Neutrophil (primary cell): Measurements from ENCODE around the gene DPM2.

Source experiments
- H3K27ac ChIP-seq: fragments of 200-600 bp; sonication (generic); 2 replicates; pipeline ENCODE4 v1.5.1; 2016; ENCODE audit warnings: mild to moderate bottlenecking, moderate library complexity
- H3K27me3 ChIP-seq: fragments of 200-600 bp; sonication (generic); 2 replicates; pipeline ENCODE4 v1.6.0; 2016; ENCODE audit warnings: mild to moderate bottlenecking
- H3K36me3 ChIP-seq: fragments of 200-600 bp; sonication (generic); 2 replicates; pipeline ENCODE4 v1.5.1; 2017
- H3K4me1 ChIP-seq, 2 experiments: fragments of 200-600 bp in 1 of 2; sonication (generic) in 1 of 2; 1 replicate in 1 of 2; 2 replicates in 1 of 2; pipeline versions ENCODE4 v1.5.1 to v1.6.1; 2013 to 2016; ENCODE audit warnings: low read depth in 1 of 2, low read length in 1 of 2, mild to moderate bottlenecking in 1 of 2, moderate library complexity in 1 of 2; ENCODE audit not compliant: control insufficient read depth in 1 of 2, insufficient read depth in 1 of 2
- H3K4me3 ChIP-seq, 2 experiments: fragments of 200-600 bp in 1 of 2; sonication (generic) in 1 of 2; 1 replicate in 1 of 2; 2 replicates in 1 of 2; pipeline ENCODE4 v1.5.1; 2013 to 2016; ENCODE audit warnings: low read depth in 1 of 2, low read length in 1 of 2, mild to moderate bottlenecking in 1 of 2, moderate library complexity in 1 of 2
- H3K9me3 ChIP-seq: fragments of 200-600 bp; sonication (generic); 2 replicates; pipeline ENCODE4 v1.5.1; 2016
- CTCF ChIP-seq: fragments of 200-600 bp; sonication (generic); IDR thresholded peaks from 2 replicates; pipeline ENCODE4 v1.5.1; 2016; ENCODE audit warnings: antibody characterized with exemption

Gene DPM2

GRCh38 chr9:127892831-127893230 is 44.8 kb downstream of the DPM2 start:
- Histone ChIP-seq H3K4me1 (peaks cover 3% of the 10 kb centered on the region in 2 experiments), H3K27me3 (peaks cover 2% of the 10 kb centered on the region), H3K4me3 (no peak overlapping the region), H3K9me3 (no peaks in the 10 kb centered on the region), H3K27ac (no peak overlapping the region), H3K36me3 (no peaks in the 10 kb centered on the region)
- no peak for TF ChIP-seq CTCF

- Histone ChIP-seq H3K9me3 (no peaks in the 10 kb centered on the region), H3K4me3 (no peak overlapping the region), H3K27me3 (no peaks in the 10 kb centered on the region), H3K27ac (no peak overlapping the region), H3K36me3 (no peaks in the 10 kb centered on the region), H3K4me1 (no peaks in the 10 kb centered on the region)
- no peak for TF ChIP-seq CTCF
These were observed 47.6 kb downstream of the DPM2 start for GRCh38 chr9:127890053-127890452.

- no peaks in the 10 kb centered on the region for H3K4me1 ChIP-seq
- H3K27me3 ChIP-seq = no peaks in the 10 kb centered on the region
- no peaks in the 10 kb centered on the region for H3K9me3 ChIP-seq
- no peak for TF ChIP-seq CTCF
- H3K4me3 ChIP-seq = no peak overlapping the region
- no peaks in the 10 kb centered on the region for H3K36me3 ChIP-seq
- no peak overlapping the region for H3K27ac ChIP-seq
These were observed 49.9 kb downstream of the DPM2 start for GRCh38 chr9:127887792-127888191.

- no peak overlapping the region for H3K27ac ChIP-seq
- no peak overlapping the region for H3K4me3 ChIP-seq
- no peak for TF ChIP-seq CTCF
- H3K36me3 ChIP-seq = no peaks in the 10 kb centered on the region
- no peaks in the 10 kb centered on the region for H3K9me3 ChIP-seq
- no peaks in the 10 kb centered on the region for H3K4me1 ChIP-seq
- no peaks in the 10 kb centered on the region for H3K27me3 ChIP-seq
These were observed 51.2 kb downstream of the DPM2 start for GRCh38 chr9:127886401-127886972.

GRCh38 chr9:127885508-127886281 is 52.0 kb downstream of the DPM2 start:
- H3K9me3 ChIP-seq = no peaks in the 10 kb centered on the region
- no peak for TF ChIP-seq CTCF
- no peaks in the 10 kb centered on the region for H3K4me1 ChIP-seq
- H3K27me3 ChIP-seq = no peaks in the 10 kb centered on the region
- H3K4me3 ChIP-seq = no peak overlapping the region
- no peak overlapping the region for H3K27ac ChIP-seq
- H3K36me3 ChIP-seq = no peaks in the 10 kb centered on the region
